HFF-Myc (cell line): ENCODE results near the gene KLK12.

ENCODE experiments used
- DNase-seq: peaks from one replicate; pipeline ENCODE4 v3.0.0-alpha.2; 2011; ENCODE audit warnings: low read depth; ENCODE audit errors: extremely low read depth
- H3K4me3 ChIP-seq: replicated peaks from 2 replicates; pipeline ENCODE4 v1.5.1; 2011; ENCODE audit warnings: low read depth, mild to moderate bottlenecking, control low read depth, low read length
- CTCF ChIP-seq: IDR thresholded peaks from 2 replicates; pipeline ENCODE4 v1.5.1; 2012; ENCODE audit warnings: mild to moderate bottlenecking, low read depth, low read length, control low read depth; ENCODE audit errors: missing control alignments

The KLK12 gene

GRCh38 chr19:51010066-51010795, 24.6 kb downstream of the KLK12 start:
- no peak for DNase-seq
- H3K4me3 ChIP-seq: no peak overlapping the region
- no peak for TF ChIP-seq CTCF

GRCh38 chr19:51009061-51009891, 25.5 kb downstream of the KLK12 start:
- no peak for TF ChIP-seq CTCF
- no peak overlapping the region for H3K4me3 ChIP-seq
- no peak for DNase-seq

GRCh38 chr19:51007488-51007887, 27.3 kb downstream of the KLK12 start:
- H3K4me3 ChIP-seq: no peak overlapping the region
- TF ChIP-seq CTCF: no peak
- DNase-seq: no peak

- no peak overlapping the region for H3K4me3 ChIP-seq
- no peak for TF ChIP-seq CTCF
- no peak for DNase-seq
These were observed 28.4 kb downstream of the KLK12 start for GRCh38 chr19:51006406-51006805.

- no peak overlapping the region for H3K4me3 ChIP-seq
- no peak for TF ChIP-seq CTCF
- DNase-seq: no peak
These were observed 29.6 kb downstream of the KLK12 start for GRCh38 chr19:51005248-51005647.

- TF ChIP-seq CTCF: no peak
- no peak for DNase-seq
- H3K4me3 ChIP-seq: no peak overlapping the region
These were observed 31.5 kb downstream of the KLK12 start for GRCh38 chr19:51003316-51003715.
